ENCODE data around the gene ATP8B1. TPM values are rescaled to one million over a fixed set of nuclear protein-coding genes. Genes with fewer than 3 reads are reported as not detected.

The ATP8B1 gene
- total RNA-seq, 6 experiments from 2014 or later: 9.0 to 18.4 (median 17.1) TPM

- Histone ChIP-seq H3K27ac (no peak overlapping the region), H3K36me3 (no peaks in the 10 kb centered on the region), H3K4me3 (no peak overlapping the region), H3K4me1 (peaks cover 0 to 19% (median 11%) of the 10 kb centered on the region in 4 donors), H3K27me3 (no peaks in the 10 kb centered on the region), H3K9me3 (no peaks in the 10 kb centered on the region)
- TF ChIP-seq CTCF (IDR thresholded peaks at IDR 0.05) (no peak), POLR2A (IDR thresholded peaks at IDR 0.05) (no peak)
- DNase-seq: no peak
- no peak for ATAC-seq
- intact Hi-C loops (cut with DNase I): no loop called here
- 100% methylated on average over 3 of the region's 3 CpGs for WGBS (ENCODE audit: insufficient coverage, low coverage, low lambda C conversion rate, missing lambda C conversion rate)
These were observed 86.6 kb downstream of the ATP8B1 start for GRCh38 chr18:57716549-57716948.

GRCh38 chr18:57715671-57716070, 87.4 kb downstream of the ATP8B1 start:
- intact Hi-C loops (cut with DNase I): no loop called here
- 89% methylated on average over 1 of the region's 1 CpG for WGBS (ENCODE audit: insufficient coverage, low coverage, low lambda C conversion rate, missing lambda C conversion rate)
- ATAC-seq (peak in 1 of 4 donors; percentile 6), DNase-seq (no peak)
- TF ChIP-seq CTCF (IDR thresholded peaks at IDR 0.05) (no peak), POLR2A (IDR thresholded peaks at IDR 0.05) (no peak)
- H3K27ac ChIP-seq: no peak overlapping the region
- H3K9me3 ChIP-seq: no peaks in the 10 kb centered on the region
- H3K36me3 ChIP-seq: no peaks in the 10 kb centered on the region
- H3K4me3 ChIP-seq: no peak overlapping the region
- no peaks in the 10 kb centered on the region for H3K27me3 ChIP-seq
- peaks cover 0 to 24% (median 13%) of the 10 kb centered on the region in 4 donors for H3K4me1 ChIP-seq

- H3K4me3 ChIP-seq: no peak overlapping the region
- no peaks in the 10 kb centered on the region for H3K9me3 ChIP-seq
- 91% methylated on average over 2 of the region's 2 CpGs for WGBS (ENCODE audit: insufficient coverage, low coverage, low lambda C conversion rate, missing lambda C conversion rate)
- H3K4me1 ChIP-seq: peaks cover 0 to 24% (median 13%) of the 10 kb centered on the region in 4 donors
- TF ChIP-seq CTCF (IDR thresholded peaks at IDR 0.05) (no peak), POLR2A (IDR thresholded peaks at IDR 0.05) (no peak)
- intact Hi-C loops (cut with DNase I): no loop called here
- no peak overlapping the region for H3K27ac ChIP-seq
- no peaks in the 10 kb centered on the region for H3K27me3 ChIP-seq
- no peaks in the 10 kb centered on the region for H3K36me3 ChIP-seq
- DNase-seq (no peak), ATAC-seq (no peak)
These were observed 88.0 kb downstream of the ATP8B1 start for GRCh38 chr18:57715073-57715472.

- Histone ChIP-seq H3K27me3 (no peaks in the 10 kb centered on the region), H3K9me3 (no peaks in the 10 kb centered on the region), H3K4me1 (peaks cover 0 to 32% (median 14%) of the 10 kb centered on the region in 4 donors), H3K36me3 (no peaks in the 10 kb centered on the region), H3K27ac (no peak overlapping the region), H3K4me3 (no peak overlapping the region)
- no peak for ATAC-seq
- WGBS (ENCODE audit: insufficient coverage, low coverage, low lambda C conversion rate, missing lambda C conversion rate): 100% methylated on average over 3 of the region's 4 CpGs
- intact Hi-C loops (cut with DNase I): no loop called here
- no peak for TF ChIP-seq CTCF (IDR thresholded peaks at IDR 0.05)
- no peak for DNase-seq
These were observed 92.9 kb downstream of the ATP8B1 start for GRCh38 chr18:57710226-57710625.

GRCh38 chr18:57709335-57709734, 93.8 kb downstream of the ATP8B1 start:
- Histone ChIP-seq H3K4me3 (no peak overlapping the region), H3K9me3 (no peaks in the 10 kb centered on the region), H3K27me3 (no peaks in the 10 kb centered on the region), H3K27ac (no peak overlapping the region), H3K4me1 (peaks cover 0 to 32% (median 14%) of the 10 kb centered on the region in 4 donors), H3K36me3 (no peaks in the 10 kb centered on the region)
- TF ChIP-seq POLR2A (IDR thresholded peaks at IDR 0.05): no peak
- TF ChIP-seq CTCF (IDR thresholded peaks at IDR 0.05): no peak
- ATAC-seq (peak in 1 of 4 donors; percentile 15), DNase-seq (no peak)
- WGBS (ENCODE audit: insufficient coverage, low coverage, low lambda C conversion rate, missing lambda C conversion rate): 24% methylated on average over 1 of the region's 1 CpG
- intact Hi-C loops (cut with DNase I): no loop called here
